IPS-18a (cell line): ENCODE results near the gene RAPGEF6.

ENCODE experiments used
- H3K27ac ChIP-seq: one replicate; pipeline ENCODE4 v1.5.1; 2013; ENCODE audit warnings: low read length
- H3K27me3 ChIP-seq: one replicate; pipeline ENCODE4 v1.6.1; 2013; ENCODE audit warnings: mild to moderate bottlenecking, low read length; ENCODE audit not compliant: control insufficient read depth, insufficient read depth
- H3K36me3 ChIP-seq: one replicate; pipeline ENCODE4 v1.6.1; 2013; ENCODE audit warnings: low read depth, low read length; ENCODE audit not compliant: control insufficient read depth
- H3K4me1 ChIP-seq: one replicate; pipeline ENCODE4 v1.6.1; 2013; ENCODE audit warnings: low read depth, low read length; ENCODE audit not compliant: control insufficient read depth
- H3K4me3 ChIP-seq: one replicate; pipeline ENCODE4 v1.5.1; 2013; ENCODE audit warnings: low read length
- H3K9ac ChIP-seq: one replicate; pipeline ENCODE4 v1.6.1; 2013; ENCODE audit warnings: mild to moderate bottlenecking, low read length, moderate library complexity
- H3K9me3 ChIP-seq: one replicate; pipeline ENCODE4 v1.6.1; 2013; ENCODE audit warnings: low read depth, low read length; ENCODE audit not compliant: control insufficient read depth

Gene RAPGEF6

DNA sequence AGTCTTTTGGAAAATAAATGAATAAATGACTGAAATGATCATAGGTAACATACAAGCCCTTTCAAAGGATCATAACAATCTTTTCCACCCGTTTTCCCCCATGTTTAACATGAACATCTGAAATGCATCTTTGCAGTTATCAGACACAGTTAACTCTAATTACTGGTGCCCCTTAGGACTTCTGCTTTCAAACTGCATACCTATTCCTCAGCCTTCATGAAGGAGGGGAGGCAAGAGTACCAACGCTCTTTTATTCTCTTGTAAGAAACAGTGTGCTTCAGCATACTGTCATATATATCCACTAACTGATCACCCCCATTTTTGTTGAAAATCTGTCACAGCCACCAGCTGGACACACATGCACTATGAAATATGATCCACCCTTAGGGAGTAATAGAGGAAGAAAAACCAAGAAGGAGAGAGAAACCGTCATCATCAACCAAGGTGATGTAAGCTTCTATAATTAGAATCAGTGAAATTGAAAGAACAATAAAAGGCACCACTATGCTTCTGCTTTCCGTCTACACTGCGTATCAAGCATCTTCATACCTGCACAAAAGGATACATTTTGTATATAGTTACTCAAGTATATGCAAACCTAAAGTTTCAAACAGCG, 98.7 kb downstream of the RAPGEF6 start:
- H3K9ac ChIP-seq: no peak overlapping the region
- H3K36me3 ChIP-seq: no peaks in the 10 kb centered on the region
- H3K4me1 ChIP-seq: no peaks in the 10 kb centered on the region
- H3K9me3 ChIP-seq: no peaks in the 10 kb centered on the region
- no peaks in the 10 kb centered on the region for H3K27me3 ChIP-seq
- no peak overlapping the region for H3K27ac ChIP-seq
- no peak overlapping the region for H3K4me3 ChIP-seq

DNA sequence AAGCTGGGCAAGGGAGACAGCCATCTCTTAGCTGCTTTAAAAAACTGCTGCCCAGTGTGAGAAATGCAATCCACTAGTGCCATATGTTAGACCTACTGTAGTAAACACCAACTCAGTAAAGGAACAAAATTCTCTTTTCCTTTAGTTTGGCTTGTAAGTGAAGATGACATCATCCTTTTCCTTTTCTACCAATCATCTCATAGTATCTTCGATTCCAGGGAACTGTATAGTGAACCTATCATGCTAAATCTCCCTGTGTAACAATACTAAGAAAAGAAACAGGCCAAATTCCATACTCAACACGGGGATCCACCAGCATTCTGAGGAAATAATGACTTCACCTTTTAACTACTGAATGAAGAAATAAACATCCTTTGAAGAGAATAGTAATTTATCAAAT, 100.1 kb downstream of the RAPGEF6 start:
- no peaks in the 10 kb centered on the region for H3K9me3 ChIP-seq
- H3K4me1 ChIP-seq: peaks cover 6% of the 10 kb centered on the region
- no peaks in the 10 kb centered on the region for H3K36me3 ChIP-seq
- H3K27ac ChIP-seq: no peak overlapping the region
- no peak overlapping the region for H3K4me3 ChIP-seq
- H3K27me3 ChIP-seq: no peaks in the 10 kb centered on the region
- no peak overlapping the region for H3K9ac ChIP-seq

GRCh38 chr5:131533836-131534235, 101.2 kb downstream of the RAPGEF6 start:
- no peak overlapping the region for H3K4me3 ChIP-seq
- H3K9ac ChIP-seq: no peak overlapping the region
- H3K36me3 ChIP-seq: no peaks in the 10 kb centered on the region
- no peaks in the 10 kb centered on the region for H3K9me3 ChIP-seq
- H3K4me1 ChIP-seq: peaks cover 6% of the 10 kb centered on the region
- H3K27ac ChIP-seq: no peak overlapping the region
- H3K27me3 ChIP-seq: no peaks in the 10 kb centered on the region

DNA sequence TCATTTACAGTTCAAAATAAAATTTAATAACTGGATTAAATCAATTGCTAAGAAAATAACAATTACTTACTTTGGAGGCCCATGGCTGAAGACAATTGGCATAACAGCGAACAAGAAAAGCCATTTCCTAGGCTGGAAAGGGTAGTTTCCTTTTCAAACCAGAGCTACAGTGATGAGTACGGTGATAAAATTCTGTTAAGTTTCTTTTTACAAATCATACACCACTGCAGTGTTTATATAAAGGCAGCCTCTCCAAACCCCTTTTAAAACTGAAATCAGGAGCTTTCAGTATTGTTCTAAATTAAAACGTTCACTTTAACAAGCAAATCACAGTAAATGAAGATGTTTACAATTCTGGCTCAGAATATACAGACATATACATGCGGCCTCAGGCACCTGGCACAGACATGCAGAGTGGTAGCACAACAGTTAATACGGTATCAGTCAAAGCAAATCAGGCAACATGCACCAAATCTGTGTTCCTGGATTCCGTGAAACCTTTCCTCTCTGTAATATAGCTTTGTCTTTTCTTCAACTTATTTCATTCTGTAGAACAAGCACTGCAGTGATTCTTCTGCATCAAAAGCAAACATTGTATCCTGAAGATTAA, 102.9 kb downstream of the RAPGEF6 start:
- Histone ChIP-seq H3K27me3 (no peaks in the 10 kb centered on the region), H3K9ac (no peak overlapping the region), H3K4me3 (no peak overlapping the region), H3K36me3 (no peaks in the 10 kb centered on the region), H3K27ac (no peak overlapping the region), H3K4me1 (peaks cover 6% of the 10 kb centered on the region), H3K9me3 (no peaks in the 10 kb centered on the region)

- peaks cover 6% of the 10 kb centered on the region for H3K4me1 ChIP-seq
These were observed 104.2 kb downstream of the RAPGEF6 start for GRCh38 chr5:131530706-131531331.

GRCh38 chr5:131528682-131529081, 106.3 kb downstream of the RAPGEF6 start:
- no peaks in the 10 kb centered on the region for H3K9me3 ChIP-seq
- no peaks in the 10 kb centered on the region for H3K27me3 ChIP-seq
- no peak overlapping the region for H3K9ac ChIP-seq
- H3K4me1 ChIP-seq: peaks cover 6% of the 10 kb centered on the region
- no peak overlapping the region for H3K4me3 ChIP-seq
- no peak overlapping the region for H3K27ac ChIP-seq
- H3K36me3 ChIP-seq: no peaks in the 10 kb centered on the region

More at GRCh38 chr5:131530706-131531331, 104.2 kb downstream of the RAPGEF6 start:
- no peak overlapping the region for H3K27ac ChIP-seq
- no peaks in the 10 kb centered on the region for H3K36me3 ChIP-seq
- H3K9me3 ChIP-seq: no peaks in the 10 kb centered on the region
- no peak overlapping the region for H3K4me3 ChIP-seq
- H3K9ac ChIP-seq: no peak overlapping the region
- no peaks in the 10 kb centered on the region for H3K27me3 ChIP-seq

- no peaks in the 10 kb centered on the region for H3K9me3 ChIP-seq
- no peak overlapping the region for H3K27ac ChIP-seq
- no peaks in the 10 kb centered on the region for H3K27me3 ChIP-seq
- H3K36me3 ChIP-seq: no peaks in the 10 kb centered on the region
- no peak overlapping the region for H3K4me3 ChIP-seq
- peaks cover 2% of the 10 kb centered on the region for H3K4me1 ChIP-seq
- H3K9ac ChIP-seq: no peak overlapping the region
These were observed 109.2 kb downstream of the RAPGEF6 start for GRCh38 chr5:131525805-131526204.

DNA sequence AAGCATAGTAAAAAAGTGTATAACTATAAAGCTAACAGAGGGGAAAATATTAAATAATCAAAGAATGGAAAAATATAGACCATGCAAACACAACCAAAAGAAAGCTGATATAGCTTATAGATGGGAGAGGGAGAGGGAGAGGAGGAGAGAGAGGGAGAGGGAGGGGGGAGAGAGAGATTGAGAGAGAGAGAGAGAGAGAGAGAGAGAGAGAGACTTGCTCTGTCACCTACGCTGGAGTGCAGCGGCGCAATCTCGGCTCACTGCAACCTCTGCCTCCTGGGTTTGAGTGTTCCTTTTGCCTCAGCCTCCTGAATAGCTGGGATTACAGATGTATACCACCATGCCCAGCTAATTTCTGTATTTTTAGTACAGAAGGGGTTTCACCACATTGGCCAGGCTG, 110.6 kb downstream of the RAPGEF6 start:
- no peak overlapping the region for H3K27ac ChIP-seq
- no peaks in the 10 kb centered on the region for H3K4me1 ChIP-seq
- no peaks in the 10 kb centered on the region for H3K27me3 ChIP-seq
- no peak overlapping the region for H3K4me3 ChIP-seq
- no peak overlapping the region for H3K9ac ChIP-seq
- no peaks in the 10 kb centered on the region for H3K36me3 ChIP-seq
- H3K9me3 ChIP-seq: no peaks in the 10 kb centered on the region

- Histone ChIP-seq H3K27me3 (no peaks in the 10 kb centered on the region), H3K4me1 (no peaks in the 10 kb centered on the region), H3K9ac (no peak overlapping the region), H3K9me3 (no peaks in the 10 kb centered on the region), H3K27ac (no peak overlapping the region), H3K4me3 (no peak overlapping the region), H3K36me3 (no peaks in the 10 kb centered on the region)
These were observed 111.4 kb downstream of the RAPGEF6 start for GRCh38 chr5:131523500-131524185.

DNA sequence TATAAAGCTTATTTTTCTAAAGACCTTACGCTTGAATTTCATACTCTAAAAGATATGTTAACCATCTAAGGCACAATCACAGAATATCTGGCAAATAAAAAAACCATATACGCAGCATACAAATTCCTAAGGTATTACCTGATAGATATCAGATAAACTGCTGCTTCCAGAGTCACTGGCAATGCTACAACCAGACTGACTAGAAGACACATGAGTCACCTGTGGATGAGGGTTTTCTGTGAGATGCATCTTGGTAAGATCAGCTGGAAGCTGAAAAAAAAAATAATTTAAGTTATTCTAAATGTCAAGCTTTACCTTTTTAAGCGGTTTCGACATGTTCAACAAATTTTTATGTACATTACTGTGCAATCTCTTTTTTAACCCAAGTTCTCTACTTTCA, 113.8 kb downstream of the RAPGEF6 start:
- no peaks in the 10 kb centered on the region for H3K4me1 ChIP-seq
- no peaks in the 10 kb centered on the region for H3K9me3 ChIP-seq
- no peaks in the 10 kb centered on the region for H3K27me3 ChIP-seq
- H3K9ac ChIP-seq: no peak overlapping the region
- no peak overlapping the region for H3K27ac ChIP-seq
- H3K4me3 ChIP-seq: no peak overlapping the region
- no peaks in the 10 kb centered on the region for H3K36me3 ChIP-seq

DNA sequence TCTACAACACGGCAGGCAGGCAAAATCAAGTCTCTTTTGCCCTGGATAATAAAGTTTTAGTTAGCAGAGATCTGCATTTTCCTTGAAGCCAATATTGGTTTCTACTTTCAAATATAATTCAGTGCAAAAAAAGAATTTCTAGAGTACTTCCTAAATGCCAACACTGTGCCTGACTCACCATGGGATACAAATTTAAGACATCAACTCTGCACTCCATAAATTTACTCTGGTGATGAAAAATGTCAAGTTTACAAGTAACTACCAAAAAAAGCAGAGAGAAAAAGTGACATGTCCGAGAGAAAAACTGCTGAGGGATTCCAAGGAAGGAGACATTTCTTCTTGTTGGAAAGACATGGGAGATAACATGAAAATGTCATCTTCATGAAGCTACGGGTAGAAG, 119.7 kb downstream of the RAPGEF6 start:
- no peaks in the 10 kb centered on the region for H3K27me3 ChIP-seq
- no peak overlapping the region for H3K4me3 ChIP-seq
- peaks cover 12% of the 10 kb centered on the region for H3K4me1 ChIP-seq
- no peaks in the 10 kb centered on the region for H3K9me3 ChIP-seq
- H3K9ac ChIP-seq: no peak overlapping the region
- H3K36me3 ChIP-seq: no peaks in the 10 kb centered on the region
- H3K27ac ChIP-seq: no peak overlapping the region
